ENCODE measurements around the gene ZDHHC9.
A peak's percentile ranks its signal among the peaks of the same experiment; 100 is the strongest.

Gene ZDHHC9

DNA sequence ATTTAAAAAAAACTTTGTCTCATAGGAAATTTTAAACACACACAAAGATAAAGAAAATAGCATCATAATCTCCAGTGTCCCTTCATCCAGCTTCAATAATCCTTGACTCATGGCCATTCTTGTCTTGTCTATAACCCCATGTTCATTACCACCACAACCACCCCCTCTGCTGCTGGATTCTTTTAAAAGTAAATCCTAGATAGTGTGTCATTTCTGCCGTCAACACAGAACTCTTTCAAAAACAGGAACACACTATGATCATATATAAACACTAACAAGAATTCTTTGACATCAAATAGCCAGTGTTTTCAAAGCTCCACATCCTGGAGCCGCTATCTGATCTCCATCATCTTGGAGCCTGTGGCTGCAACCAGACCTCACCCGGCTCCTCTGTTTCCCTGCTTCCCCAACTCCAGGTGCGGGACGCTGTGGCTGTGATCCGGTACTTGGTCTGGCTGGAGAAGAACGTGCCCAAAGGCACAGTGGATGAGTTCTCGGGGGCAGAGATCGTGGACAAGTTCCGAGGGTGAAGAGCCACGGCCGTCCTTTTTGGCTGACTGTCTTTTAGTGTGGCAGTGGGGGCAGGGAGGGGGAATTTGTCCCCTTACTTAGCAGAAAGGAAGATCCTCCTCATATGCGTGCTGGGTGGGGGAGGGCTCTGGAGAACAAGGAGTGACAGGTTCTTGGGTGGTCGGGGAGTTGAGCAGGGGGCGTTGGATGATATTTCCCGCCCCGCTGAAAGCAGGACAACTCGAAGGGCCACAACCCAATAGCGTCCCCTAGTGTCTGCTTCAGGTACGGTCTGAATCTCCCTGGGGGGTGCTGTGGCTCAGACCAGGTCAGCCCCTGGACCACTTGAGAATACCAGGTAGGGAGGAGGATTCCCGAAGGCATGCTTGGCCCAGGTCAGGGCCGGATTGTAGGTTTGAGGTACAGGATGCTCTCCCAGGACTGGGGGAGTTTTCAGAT, 89.3 kb downstream of the ZDHHC9 start:
- H3K27ac ChIP-seq (ENCODE audit: low read length) = peak overlapping the region; percentile 88
- no peaks in the 10 kb centered on the region for H3K36me3 ChIP-seq (ENCODE audit: insufficient read depth, low read length)
- H3K9ac ChIP-seq (ENCODE audit: low read depth, low read length) = 0 out of 2 replicates have a peak overlapping the region, but pooled peaks have one; percentile 3
- H3K4me3 ChIP-seq (ENCODE audit: low read depth in 1 of 2, low read length in 2 of 2) = no peak overlapping the region
- H3K79me2 ChIP-seq (ENCODE audit: insufficient read depth, low read length) = peaks cover 3% of the 10 kb centered on the region; the same call in 1 of the 2 replicates
- H3K4me1 ChIP-seq (ENCODE audit: insufficient read depth, low read length) = peaks cover 55% of the 10 kb centered on the region
- no peaks in the 10 kb centered on the region for H3K27me3 ChIP-seq (ENCODE audit: insufficient read depth, low read length, poor library complexity)
- H3K4me2 ChIP-seq (ENCODE audit: insufficient read depth, low read length) = no peak overlapping the region
- DNase-seq (no peak), ATAC-seq (ENCODE audit: insufficient read depth, low read depth) (no peak)
- no peak overlapping the region for H2AFZ ChIP-seq (ENCODE audit: low read depth, low read length)
- no peaks in the 10 kb centered on the region for H3K9me3 ChIP-seq (ENCODE audit: insufficient read depth, low read length, severe bottlenecking)
- TF ChIP-seq EZH2 (IDR thresholded peaks at IDR 0.05; ENCODE audit: borderline replicate concordance, low read depth, low read length, severe bottlenecking) = no peak
- TF ChIP-seq, protein P1, sequence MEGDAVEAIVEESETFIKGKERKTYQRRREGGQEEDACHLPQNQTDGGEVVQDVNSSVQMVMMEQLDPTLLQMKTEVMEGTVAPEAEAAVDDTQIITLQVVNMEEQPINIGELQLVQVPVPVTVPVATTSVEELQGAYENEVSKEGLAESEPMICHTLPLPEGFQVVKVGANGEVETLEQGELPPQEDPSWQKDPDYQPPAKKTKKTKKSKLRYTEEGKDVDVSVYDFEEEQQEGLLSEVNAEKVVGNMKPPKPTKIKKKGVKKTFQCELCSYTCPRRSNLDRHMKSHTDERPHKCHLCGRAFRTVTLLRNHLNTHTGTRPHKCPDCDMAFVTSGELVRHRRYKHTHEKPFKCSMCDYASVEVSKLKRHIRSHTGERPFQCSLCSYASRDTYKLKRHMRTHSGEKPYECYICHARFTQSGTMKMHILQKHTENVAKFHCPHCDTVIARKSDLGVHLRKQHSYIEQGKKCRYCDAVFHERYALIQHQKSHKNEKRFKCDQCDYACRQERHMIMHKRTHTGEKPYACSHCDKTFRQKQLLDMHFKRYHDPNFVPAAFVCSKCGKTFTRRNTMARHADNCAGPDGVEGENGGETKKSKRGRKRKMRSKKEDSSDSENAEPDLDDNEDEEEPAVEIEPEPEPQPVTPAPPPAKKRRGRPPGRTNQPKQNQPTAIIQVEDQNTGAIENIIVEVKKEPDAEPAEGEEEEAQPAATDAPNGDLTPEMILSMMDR (IDR thresholded peaks at IDR 0.05; ENCODE audit: borderline replicate concordance, extremely low read depth, low read length, poor library complexity, severe bottlenecking) = peak; percentile 53
- H4K20me1 ChIP-seq (ENCODE audit: insufficient read depth, low read length) = no peaks in the 10 kb centered on the region
